ENCODE data around the gene TAAR6.
A peak's percentile ranks its signal among the peaks of the same experiment; 100 is the strongest.
"Not testable (repeated sequence)": the region's sequence is repeated elsewhere in the genome, so short reads cannot be mapped to it uniquely, and the experiment has no call there.

TAAR6 gene, protein sequence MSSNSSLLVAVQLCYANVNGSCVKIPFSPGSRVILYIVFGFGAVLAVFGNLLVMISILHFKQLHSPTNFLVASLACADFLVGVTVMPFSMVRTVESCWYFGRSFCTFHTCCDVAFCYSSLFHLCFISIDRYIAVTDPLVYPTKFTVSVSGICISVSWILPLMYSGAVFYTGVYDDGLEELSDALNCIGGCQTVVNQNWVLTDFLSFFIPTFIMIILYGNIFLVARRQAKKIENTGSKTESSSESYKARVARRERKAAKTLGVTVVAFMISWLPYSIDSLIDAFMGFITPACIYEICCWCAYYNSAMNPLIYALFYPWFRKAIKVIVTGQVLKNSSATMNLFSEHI

DNA sequence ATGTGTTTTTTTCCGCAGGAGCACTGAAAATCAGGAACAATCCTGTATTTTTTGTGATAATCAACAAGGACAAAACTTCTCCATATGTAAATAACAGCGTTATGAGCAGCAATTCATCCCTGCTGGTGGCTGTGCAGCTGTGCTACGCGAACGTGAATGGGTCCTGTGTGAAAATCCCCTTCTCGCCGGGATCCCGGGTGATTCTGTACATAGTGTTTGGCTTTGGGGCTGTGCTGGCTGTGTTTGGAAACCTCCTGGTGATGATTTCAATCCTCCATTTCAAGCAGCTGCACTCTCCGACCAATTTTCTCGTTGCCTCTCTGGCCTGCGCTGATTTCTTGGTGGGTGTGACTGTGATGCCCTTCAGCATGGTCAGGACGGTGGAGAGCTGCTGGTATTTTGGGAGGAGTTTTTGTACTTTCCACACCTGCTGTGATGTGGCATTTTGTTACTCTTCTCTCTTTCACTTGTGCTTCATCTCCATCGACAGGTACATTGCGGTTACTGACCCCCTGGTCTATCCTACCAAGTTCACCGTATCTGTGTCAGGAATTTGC lies at the start of gene TAAR6:
Gene TAAR6, plus strand, starts transcription at position 102 of the 557 bp plus-strand sequence. Its CDS starts 0 bp downstream, at position 102.
- no peak for DNase-seq

DNA sequence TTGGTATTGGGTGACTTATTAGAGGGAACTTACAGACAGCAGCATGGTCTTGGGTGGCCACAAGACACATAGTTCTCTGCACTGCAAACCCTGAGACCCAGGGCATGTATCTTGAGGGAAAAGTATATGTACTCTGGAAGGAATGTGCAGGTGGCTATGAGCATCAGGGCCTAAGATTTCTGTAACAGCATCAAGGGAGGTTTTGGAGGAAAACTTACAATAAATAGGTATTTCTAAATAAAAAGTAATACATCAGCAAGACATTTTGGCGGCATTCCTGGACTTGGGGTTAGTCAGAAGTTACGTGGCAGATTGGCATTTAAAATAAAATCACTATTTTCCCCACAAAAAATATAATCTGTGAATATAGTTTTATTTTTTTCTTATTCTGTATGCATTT lies 49.2 kb upstream of the TAAR6 start:
- DNase-seq: no peak

DNA sequence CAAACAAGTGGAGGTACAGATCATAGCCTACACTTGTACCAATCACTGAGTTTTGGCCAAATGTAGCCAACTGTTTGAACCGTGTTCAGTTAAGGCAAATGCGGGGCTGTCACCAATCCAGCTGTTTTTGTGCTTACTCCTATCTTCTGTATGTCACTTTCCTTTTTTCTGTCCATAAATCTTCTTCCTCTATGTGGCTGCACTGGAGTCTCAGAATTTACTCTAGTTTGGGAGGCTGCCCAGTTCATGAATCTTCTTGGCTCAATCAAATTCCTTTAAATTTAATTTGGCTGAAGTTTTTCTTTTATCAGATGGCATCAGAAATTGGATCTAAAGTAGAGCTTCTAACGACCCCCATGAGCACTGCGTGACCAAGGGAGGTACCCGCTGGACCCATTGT lies 45.5 kb upstream of the TAAR6 start:
- no peak for DNase-seq

DNA sequence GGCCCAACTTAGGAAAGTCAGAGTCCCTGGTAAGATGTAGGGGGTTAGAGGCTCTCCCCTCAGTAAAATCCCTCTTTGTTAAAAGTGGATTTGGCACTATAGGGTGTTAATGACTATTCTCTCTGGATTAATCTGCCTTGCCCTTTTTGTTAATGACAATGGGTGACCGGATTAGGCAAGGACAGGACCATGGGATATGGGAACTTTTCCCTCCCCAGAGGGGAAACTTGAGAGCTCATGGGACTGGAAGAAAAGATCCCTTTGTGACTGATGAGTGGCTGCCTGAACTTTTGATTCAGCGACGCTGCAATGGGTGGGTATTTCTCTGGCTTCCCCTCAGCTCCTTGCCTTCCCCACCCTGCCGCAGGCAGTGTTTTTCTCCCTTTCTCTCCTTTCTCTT lies 44.3 kb upstream of the TAAR6 start:
- DNase-seq: no peak

DNA sequence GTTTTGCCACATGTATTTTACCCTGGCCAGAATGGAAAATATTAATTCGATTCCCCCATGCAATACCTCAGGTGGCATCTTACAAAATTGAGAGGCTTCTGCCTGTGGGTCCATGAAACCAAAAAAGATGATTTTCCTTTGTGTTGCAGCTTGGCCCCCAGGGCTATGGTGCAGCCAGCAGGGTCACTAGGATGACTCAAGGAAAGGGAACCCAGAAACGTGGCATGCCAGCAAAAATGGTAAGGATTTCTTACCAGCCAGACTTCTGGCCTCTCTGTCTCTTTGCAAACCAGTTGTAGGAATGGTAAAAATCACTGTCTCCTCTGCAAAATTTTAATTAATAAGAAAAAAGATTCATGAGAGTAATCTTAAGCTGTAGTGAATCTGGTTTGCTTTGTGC lies 43.7 kb upstream of the TAAR6 start:
- no peak for DNase-seq

DNA sequence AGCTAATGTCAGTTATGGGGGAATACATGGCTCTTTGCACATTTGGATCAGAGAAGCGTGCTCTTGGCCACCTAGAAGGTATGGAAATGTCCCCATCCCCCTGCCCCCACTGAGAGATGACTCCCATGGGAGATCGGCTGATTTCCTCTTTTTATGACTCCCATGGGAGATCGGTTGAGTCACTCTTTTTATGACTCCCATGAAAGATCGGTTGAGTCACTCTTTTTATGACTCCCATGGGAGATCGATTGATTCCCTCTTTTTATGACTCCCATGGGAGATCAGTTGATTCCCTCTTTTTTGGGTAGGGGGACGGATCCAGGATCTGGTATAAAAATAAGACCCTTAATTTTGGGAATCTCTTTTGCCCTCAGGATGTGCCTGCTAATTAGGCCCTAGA lies 42.3 kb upstream of the TAAR6 start:
- no peak for DNase-seq

DNA sequence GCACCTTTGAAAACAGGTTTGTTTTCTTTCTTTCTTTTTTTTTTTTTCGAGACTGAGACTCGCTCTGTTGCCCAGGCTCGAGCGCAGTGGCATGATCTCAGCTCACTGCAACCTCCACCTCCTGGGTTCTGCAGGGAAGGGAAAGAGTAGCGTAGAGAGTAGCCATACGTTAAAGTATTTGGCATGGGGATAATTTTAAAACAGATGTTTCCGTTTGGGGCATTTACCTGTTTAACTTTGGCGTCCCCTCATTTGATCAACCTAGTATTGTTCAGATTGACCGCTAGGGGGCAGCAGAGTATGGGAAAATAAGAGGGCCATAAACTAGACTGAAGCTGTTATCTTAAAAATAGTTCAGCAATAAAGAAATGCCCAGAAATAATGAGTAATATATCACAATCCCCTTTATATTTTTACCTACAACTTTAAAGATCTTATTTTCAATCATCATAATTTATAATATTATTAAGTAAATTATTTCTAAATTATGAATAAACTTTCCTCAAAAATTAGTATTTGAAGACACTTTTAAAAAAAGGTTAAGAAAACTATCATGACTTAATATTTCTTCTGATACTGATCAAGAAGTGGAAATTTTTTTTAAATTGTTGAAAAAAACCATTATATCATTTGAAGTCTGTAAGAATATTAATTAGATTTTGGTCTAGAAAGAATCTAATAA lies 39.7 kb upstream of the TAAR6 start:
- DNase-seq: peak in 1 of 2 experiments; percentile 58

DNA sequence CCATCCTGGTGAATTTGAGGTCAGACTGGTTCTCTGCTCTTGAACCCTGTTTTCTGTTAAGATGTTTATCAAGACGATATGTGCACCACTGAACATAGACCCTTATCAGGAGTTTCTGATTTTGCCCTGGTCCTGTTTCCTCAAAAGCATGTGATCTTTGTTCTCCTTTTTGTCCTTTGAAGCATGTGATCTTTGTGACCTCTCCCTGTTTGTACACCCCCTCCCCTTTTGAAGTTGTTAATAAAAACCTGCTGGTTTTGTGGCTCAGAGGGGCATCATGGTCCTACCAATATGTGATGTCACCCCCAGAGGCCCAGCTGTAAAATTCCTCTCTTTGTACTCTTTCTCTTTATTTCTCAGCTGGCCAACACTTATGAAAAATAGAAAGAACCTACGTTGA lies 35.6 kb upstream of the TAAR6 start:
- DNase-seq: not testable (repeated sequence)

DNA sequence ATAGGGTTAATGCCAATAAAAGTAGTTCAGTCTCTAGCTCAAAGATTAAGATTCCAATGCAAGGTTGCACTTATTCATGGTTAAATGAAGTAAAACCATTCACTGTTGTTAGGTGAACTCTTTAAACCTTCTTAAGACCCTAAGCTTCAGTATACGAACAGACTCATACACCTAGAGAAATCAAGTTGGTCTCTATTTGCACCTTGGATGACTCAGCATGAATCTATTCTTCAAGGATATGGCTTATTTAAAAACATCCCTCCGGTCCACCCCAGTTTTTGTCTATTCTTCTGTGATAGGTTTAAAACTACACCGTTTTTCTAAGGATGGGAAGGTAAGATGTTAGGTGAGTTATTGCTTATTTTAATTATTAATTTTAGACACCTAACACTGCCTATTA lies 33.0 kb upstream of the TAAR6 start:
- DNase-seq: no peak

DNA sequence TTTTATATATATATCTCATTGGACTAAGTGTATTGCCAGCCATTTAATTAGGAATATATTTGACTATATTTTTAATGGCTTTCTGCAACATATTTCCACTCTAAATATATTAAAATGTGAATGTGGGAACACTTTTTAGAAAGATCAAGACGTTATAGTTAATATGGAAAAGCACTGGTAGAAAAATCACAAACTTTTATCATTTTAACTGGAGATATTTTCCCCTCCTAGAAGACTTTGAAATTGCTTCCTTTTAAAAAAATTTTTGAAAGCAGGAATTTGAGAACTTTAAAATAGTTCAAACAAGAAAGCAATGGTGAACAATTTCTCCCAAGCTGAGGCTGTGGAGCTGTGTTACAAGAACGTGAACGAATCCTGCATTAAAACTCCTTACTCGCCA lies 32.1 kb upstream of the TAAR6 start, which contains the start of gene TAAR9:
Gene TAAR9, plus strand, starts transcription at position 301 of the 400 bp plus-strand sequence. Its CDS starts 13 bp downstream, at position 314.
- no peak for DNase-seq

DNA sequence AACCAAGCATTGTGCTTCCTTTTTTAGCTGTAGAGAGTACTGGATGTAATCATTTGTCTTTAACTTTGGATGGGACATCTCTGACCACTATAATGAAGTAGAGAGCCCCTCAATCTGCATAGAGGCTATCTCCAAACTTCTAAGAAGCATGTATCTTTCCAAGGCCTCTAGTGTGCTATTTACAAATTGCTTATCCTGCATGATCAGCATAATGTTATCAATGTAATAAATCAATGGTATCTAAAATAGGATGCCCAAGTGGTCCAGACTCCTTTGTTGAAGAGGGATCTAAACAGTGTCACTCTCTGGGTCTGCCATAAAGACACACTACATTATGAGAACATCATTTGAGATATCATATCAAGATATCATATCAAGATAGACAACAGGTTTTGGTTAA lies 25.3 kb upstream of the TAAR6 start:
- no peak for DNase-seq

DNA sequence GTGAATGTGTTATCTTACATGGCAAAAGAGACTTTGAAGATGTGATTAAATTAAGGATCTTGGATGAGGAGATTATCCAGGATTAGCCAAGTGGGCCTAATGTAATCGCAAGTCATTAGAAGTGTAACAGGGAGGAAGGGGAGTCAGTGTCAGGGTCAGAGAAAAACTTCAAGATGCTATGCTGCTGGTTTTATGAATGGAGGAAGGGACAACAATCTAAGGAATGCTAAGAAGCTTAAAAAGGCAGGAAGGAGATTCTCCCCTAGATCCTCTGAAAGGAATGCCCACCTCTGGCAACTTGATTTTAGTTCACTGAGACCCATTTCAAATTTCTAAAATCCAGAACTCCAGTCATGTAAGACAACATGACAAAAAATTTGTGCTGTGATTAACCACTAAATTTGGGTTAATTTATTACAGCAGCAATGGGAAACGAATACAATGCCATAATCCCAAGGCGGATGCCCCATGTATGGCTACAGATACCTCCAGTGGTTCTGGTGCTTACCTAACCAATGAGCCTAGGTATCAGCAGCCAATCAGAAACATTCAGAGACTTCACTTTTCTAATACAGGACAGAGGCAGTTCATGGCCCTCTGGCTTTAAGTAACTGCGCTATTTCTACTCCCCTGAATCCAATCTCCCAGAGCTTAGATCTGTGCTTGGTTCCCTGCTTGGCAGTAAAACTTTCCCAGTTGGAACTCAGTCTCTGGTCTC lies 21.2 kb upstream of the TAAR6 start:
- no peak for DNase-seq

DNA sequence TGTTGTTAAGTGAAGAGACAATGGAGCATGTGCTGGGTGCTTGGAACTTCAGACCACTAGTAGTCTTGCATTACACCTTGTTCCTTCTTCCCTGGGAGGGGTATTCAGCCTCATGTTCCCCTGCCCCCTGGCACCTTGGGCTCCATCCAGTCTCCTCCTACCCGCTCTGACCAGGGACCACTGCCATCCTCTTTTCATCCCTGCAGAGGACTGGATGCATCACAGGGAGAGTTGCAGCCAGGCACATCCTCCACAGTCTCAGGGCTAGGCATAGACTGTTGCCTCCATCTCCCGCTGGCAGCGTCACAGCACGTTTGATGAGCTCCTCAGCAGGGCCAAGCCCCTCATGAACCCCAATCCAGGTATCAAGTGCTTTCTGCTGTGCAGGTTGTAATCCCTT lies 18.9 kb upstream of the TAAR6 start:
- no peak for DNase-seq

DNA sequence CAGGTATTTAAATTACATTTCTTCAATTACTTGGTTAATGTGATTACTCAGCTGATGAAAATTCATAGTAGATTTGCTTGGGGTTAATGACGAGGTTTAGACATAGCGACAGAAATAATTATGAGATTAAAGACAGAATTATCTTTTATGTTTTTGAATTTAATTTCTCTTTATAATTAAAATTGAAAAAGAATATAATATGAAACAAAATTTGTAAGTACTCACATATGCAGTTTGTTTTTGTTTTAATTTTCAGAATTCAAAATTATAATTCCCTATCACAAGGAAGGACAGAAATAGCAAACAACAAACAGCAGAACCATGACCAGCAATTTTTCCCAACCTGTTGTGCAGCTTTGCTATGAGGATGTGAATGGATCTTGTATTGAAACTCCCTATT lies 17.8 kb upstream of the TAAR6 start, which contains the start of gene TAAR8:
Gene TAAR8, plus strand, starts transcription at position 301 of the 400 bp plus-strand sequence. Its CDS starts 21 bp downstream, at position 322.
- DNase-seq: no peak

DNA sequence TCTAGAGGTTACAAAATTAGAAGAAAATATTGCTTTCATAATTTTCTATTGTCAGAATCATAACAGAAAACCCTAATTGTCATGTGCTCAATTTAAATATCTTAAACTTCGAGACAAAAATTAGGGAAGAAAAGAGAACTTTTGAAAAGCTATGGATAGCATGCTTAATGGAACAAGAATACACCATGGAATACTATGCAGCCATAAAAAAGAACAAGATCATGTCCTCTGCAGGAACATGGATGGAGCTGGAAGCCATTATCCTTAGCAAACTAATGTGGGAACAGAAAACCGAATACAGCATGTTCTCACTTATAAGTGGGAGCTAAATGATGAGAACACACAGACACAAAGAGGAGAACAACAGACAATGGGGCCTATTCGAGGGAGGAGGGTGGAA lies 10.0 kb upstream of the TAAR6 start:
- not testable (repeated sequence) for DNase-seq

DNA sequence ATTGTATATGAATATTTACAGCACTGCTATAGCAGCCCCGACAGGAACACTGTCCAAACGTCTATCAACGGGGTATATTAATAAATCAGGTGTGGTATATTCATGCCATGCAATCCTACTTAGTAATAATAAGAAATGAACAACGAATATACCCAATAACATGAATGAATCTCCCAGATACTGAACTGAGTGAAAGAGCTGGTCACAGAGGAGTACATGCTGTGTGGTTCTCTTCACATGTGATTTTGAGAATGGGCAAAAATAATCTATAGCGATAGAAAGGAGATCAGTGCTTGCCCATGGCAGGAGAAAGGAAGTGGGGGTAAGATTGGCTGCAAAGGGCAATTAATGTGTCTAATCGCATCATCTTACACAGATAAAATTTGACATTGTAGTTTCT lies 3.7 kb upstream of the TAAR6 start:
- no peak for DNase-seq

DNA sequence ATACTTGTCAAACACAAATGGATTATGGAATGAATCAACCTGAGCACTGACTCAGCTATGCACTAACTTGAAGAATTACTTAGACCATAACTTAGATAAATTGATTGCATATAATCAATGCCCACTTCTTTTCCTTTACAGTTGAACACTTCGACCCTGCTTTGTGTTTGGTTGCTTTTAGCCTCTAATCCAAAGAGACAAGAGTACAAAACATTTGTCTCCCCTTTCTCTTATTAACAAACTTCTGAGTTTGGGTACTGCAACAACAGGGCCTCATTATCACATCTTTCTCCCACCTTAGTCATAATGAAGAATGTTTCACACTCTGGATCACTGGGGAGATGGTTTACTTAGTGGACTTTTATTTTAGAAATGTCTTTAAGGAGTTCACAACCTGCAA lies 2.6 kb upstream of the TAAR6 start:
- DNase-seq: no peak

DNA sequence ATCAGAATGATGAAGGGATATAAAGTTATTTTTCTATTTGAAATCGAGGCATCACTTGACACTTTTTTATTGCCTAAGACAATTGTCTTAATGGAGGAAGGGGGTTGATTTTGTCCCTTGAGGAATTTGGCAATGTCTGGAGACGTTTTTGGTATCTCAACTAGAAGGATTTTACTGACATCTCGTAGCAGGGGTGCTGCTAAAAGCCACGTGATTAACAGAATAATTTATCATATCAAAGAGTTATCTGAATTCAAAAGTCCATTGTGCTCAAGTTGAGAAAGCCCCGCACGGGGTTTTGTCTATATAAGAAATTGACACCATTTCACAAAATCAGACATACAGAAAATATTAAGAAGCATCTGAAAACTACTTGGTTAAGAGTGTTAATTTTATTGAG lies 1.5 kb upstream of the TAAR6 start:
- DNase-seq: no peak

DNA sequence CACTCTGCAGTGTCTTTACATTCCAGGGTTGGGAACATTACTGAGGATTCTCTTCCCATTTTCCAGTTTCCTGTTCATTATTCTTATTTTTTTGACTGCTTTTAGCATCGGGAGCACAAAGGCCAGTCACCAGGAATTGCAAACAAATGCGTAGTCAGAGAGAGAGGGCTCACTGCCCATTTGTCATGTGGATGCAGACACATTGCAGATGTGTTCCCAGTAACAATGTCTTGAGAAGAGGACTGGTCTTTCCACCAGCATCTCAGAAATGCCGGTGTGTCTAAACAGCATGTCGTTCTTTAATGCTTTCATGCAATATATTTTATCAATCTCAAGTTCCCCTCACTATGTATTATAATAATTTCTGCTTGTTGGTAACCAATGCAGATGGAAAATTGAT lies 952 bp upstream of the TAAR6 start:
- DNase-seq: no peak

DNA sequence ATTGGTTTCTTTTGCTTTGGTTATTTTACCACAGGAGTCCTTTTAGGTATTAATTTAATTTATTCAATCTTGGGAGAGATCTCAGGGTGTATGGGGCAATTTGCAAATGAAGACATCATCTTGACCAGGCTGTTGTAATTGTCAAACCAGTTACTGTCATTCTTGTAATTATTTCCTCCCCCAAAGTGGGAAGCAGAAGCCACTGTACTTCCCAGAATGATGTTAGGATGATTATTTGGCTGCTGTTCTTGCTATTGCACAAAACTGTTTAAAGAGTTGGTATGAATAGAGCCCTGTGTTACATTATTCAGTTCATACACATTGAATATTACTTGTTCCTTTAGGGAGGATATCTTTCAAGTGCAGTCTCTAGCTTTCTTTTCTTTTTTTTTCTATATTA lies 1.7 kb downstream of the TAAR6 start:
- DNase-seq: no peak

DNA sequence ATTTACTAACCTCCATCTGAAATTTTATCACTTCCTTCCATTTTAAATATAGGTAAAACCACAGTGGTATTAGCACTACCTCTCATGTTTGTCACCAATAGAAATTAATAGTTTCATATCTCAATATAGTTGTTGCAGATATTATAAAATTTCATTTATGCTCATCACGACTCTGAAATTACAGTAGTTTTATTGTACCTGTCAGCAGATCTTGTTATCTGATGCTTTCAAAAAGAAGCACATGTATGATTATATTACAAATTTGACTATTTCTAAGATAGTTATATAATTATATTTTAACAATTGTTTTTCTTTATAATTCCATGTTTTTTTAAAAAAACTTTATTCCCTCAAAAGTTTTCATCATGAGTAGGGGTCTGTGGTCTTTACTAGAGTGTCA lies 14.6 kb downstream of the TAAR6 start:
- DNase-seq: no peak

DNA sequence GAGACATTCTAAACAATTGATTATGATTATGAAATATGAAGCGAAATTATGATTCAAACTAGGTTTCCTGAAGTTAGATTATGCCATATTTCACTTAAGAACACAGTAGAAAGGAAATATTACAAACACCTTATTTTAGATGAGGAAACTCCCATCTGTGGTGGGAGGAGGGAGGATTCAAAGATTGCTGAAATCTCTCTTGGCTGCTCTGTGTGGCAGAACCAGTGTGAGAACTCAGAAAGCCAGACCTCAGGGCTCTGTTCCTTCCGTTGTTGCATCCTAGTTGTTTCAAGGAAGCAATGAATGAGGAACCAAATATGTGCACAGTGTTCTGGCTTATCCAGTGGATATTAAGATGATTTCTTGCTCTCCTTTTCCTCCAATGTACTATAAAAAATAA lies 17.3 kb downstream of the TAAR6 start:
- no peak for DNase-seq

DNA sequence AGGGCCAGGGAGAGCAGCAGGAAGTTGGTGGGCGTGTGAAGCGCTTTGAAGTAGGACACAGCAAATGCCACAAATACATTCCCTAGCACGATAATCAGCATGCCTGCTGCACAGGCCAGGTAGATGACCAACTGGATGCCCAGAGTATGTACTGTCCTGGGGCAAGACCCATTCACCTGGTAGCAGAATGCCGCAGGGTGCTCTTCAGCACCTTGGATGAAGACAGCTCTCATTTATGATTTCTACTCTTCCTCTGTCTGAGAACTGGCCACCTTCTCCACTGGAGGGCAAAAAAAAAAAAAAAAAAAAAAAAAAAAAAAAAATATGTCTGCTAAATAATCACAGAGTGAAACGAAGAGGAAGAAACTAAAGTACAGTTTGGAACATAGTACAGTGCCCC lies 19.3 kb downstream of the TAAR6 start, which contains the start of gene TAAR5:
Gene TAAR5, minus strand, starts transcription at position 288 of the 400 bp plus-strand sequence. Its CDS starts 55 bp downstream, at position 233.
- DNase-seq: no peak
